ENCODE results near the gene TTC28. TPM values are rescaled to one million over a fixed set of nuclear protein-coding genes. Genes with fewer than 3 reads are reported as not detected.

TTC28 gene
- total RNA-seq, 1 donor from 2014 or later, result 65.4 TPM

- no peaks in the 10 kb centered on the region for H3K27me3 Mint-ChIP-seq (ENCODE audit: low read depth)
- TF ChIP-seq CTCF (conservative IDR thresholded peaks at IDR 0.05), result no peak
- H3K4me1 Mint-ChIP-seq, result peaks cover 12% of the 10 kb centered on the region
- H3K36me3 Mint-ChIP-seq (ENCODE audit: low read depth), result peaks cover 9% of the 10 kb centered on the region
- H3K9me3 Mint-ChIP-seq, result peaks cover 4% of the 10 kb centered on the region
- DNase-seq (ENCODE audit: low read depth, low spot score), result no peak
- no peak overlapping the region for H3K4me3 Mint-ChIP-seq
- H3K27ac Mint-ChIP-seq (ENCODE audit: unreplicated experiment), result no peak overlapping the region
These were observed 703.1 kb downstream of the TTC28 start for GRCh38 chr22:27976586-27976985.

- no peak for TF ChIP-seq CTCF (conservative IDR thresholded peaks at IDR 0.05)
- Mint-ChIP-seq H3K9me3 (peaks cover 4% of the 10 kb centered on the region), H3K4me3 (no peak overlapping the region), H3K27ac (ENCODE audit: unreplicated experiment) (no peak overlapping the region), H3K27me3 (ENCODE audit: low read depth) (no peaks in the 10 kb centered on the region), H3K36me3 (ENCODE audit: low read depth) (peaks cover 11% of the 10 kb centered on the region), H3K4me1 (peaks cover 12% of the 10 kb centered on the region)
- no peak for DNase-seq (ENCODE audit: low read depth, low spot score)
These were observed 704.1 kb downstream of the TTC28 start for GRCh38 chr22:27975381-27976013.

GRCh38 chr22:27973846-27974245 is 705.8 kb downstream of the TTC28 start:
- Mint-ChIP-seq H3K27me3 (ENCODE audit: low read depth) (no peaks in the 10 kb centered on the region), H3K4me1 (peaks cover 12% of the 10 kb centered on the region), H3K9me3 (peaks cover 15% of the 10 kb centered on the region), H3K36me3 (ENCODE audit: low read depth) (peaks cover 27% of the 10 kb centered on the region), H3K27ac (ENCODE audit: unreplicated experiment) (no peak overlapping the region), H3K4me3 (no peak overlapping the region)
- DNase-seq (ENCODE audit: low read depth, low spot score), result no peak
- TF ChIP-seq CTCF (conservative IDR thresholded peaks at IDR 0.05), result no peak

- Mint-ChIP-seq H3K36me3 (ENCODE audit: low read depth) (peaks cover 29% of the 10 kb centered on the region), H3K4me3 (no peak overlapping the region), H3K4me1 (peaks cover 12% of the 10 kb centered on the region), H3K27ac (ENCODE audit: unreplicated experiment) (no peak overlapping the region), H3K9me3 (peaks cover 15% of the 10 kb centered on the region), H3K27me3 (ENCODE audit: low read depth) (no peaks in the 10 kb centered on the region)
- TF ChIP-seq CTCF (conservative IDR thresholded peaks at IDR 0.05), result no peak
- DNase-seq (ENCODE audit: low read depth, low spot score), result no peak
These were observed 706.6 kb downstream of the TTC28 start for GRCh38 chr22:27972732-27973698.

GRCh38 chr22:27971926-27972325 is 707.7 kb downstream of the TTC28 start:
- no peak overlapping the region for H3K27ac Mint-ChIP-seq (ENCODE audit: unreplicated experiment)
- peaks cover 15% of the 10 kb centered on the region for H3K9me3 Mint-ChIP-seq
- H3K27me3 Mint-ChIP-seq (ENCODE audit: low read depth), result no peaks in the 10 kb centered on the region
- peaks cover 12% of the 10 kb centered on the region for H3K4me1 Mint-ChIP-seq
- DNase-seq (ENCODE audit: low read depth, low spot score), result no peak
- no peak for TF ChIP-seq CTCF (conservative IDR thresholded peaks at IDR 0.05)
- peaks cover 29% of the 10 kb centered on the region for H3K36me3 Mint-ChIP-seq (ENCODE audit: low read depth)
- no peak overlapping the region for H3K4me3 Mint-ChIP-seq
